Neural cell (in vitro differentiated cells): ENCODE measurements around the gene KIF6. TPM values are rescaled to one million over a fixed set of nuclear protein-coding genes. Genes with fewer than 3 reads are reported as not detected.
A peak's percentile ranks its signal among the peaks of the same experiment; 100 is the strongest.

ENCODE experiments used
- H2AFZ ChIP-seq: fragments of 200-600, 300-800 bp; sonication (generic), shearing (Covaris generic); 2 replicates; pipeline ENCODE4 v1.6.0; 2014; ENCODE audit warnings: low read depth, mild to moderate bottlenecking, antibody characterized with exemption, low read length, moderate library complexity
- H3F3A ChIP-seq: fragments of 200-600 bp; shearing (Covaris generic); 2 replicates; pipeline ENCODE4 v1.6.1; 2016; ENCODE audit warnings: mild to moderate bottlenecking, moderate library complexity, mixed read lengths, antibody characterized with exemption, low read length; ENCODE audit not compliant: insufficient read depth, poor library complexity, severe bottlenecking
- H3K27ac ChIP-seq: fragments of 200-600, 300-800 bp; sonication (generic), shearing (Covaris generic); 2 replicates; pipeline ENCODE4 v1.5.1; 2014; ENCODE audit warnings: mild to moderate bottlenecking, low read length, moderate library complexity
- H3K27me3 ChIP-seq: fragments of 300-800, 200-600 bp; sonication (generic), shearing (Covaris generic); 2 replicates; pipeline ENCODE4 v1.6.0; 2014; ENCODE audit warnings: mild to moderate bottlenecking, low read depth, low read length, moderate library complexity; ENCODE audit not compliant: insufficient read depth
- H3K36me3 ChIP-seq: fragments of 300-800, 200-600 bp; sonication (generic), shearing (Covaris generic); 2 replicates; pipeline ENCODE4 v1.5.1; 2014; ENCODE audit warnings: mild to moderate bottlenecking, antibody characterized with exemption, low read length, moderate library complexity; ENCODE audit not compliant: insufficient read depth
- H3K4me2 ChIP-seq: fragments of 300-800, 200-600 bp; sonication (generic), shearing (Covaris generic); 2 replicates; pipeline ENCODE4 v1.6.0; 2014; ENCODE audit warnings: mild to moderate bottlenecking, low read length
- H3K4me3 ChIP-seq: fragments of 300-800, 200-600 bp; sonication (generic), shearing (Covaris generic); 2 replicates; pipeline ENCODE4 v1.5.1; 2014; ENCODE audit warnings: mild to moderate bottlenecking, low read length, moderate library complexity
- H3K79me2 ChIP-seq: fragments of 200-600 bp; shearing (Covaris generic); replicated peaks from 2 replicates; pipeline ENCODE4 v1.6.0; 2014; ENCODE audit warnings: mild to moderate bottlenecking, low read length, moderate library complexity; ENCODE audit not compliant: insufficient read depth
- H3K9ac ChIP-seq: fragments of 300-800, 200-600 bp; sonication (generic), shearing (Covaris generic); 2 replicates; pipeline ENCODE4 v1.6.1; 2016; ENCODE audit warnings: mild to moderate bottlenecking, low read length, mixed read lengths
- H3K9me2 ChIP-seq: fragments of 200-600 bp; shearing (Covaris generic); 2 replicates; pipeline ENCODE4 v1.6.1; 2016; ENCODE audit warnings: mild to moderate bottlenecking, low read length, mixed read lengths; ENCODE audit not compliant: insufficient read depth
- H3K9me3 ChIP-seq: fragments of 200-600, 300-800 bp; sonication (generic), shearing (Covaris generic); 2 replicates; pipeline ENCODE4 v1.6.1; 2016; ENCODE audit warnings: mild to moderate bottlenecking, mixed run types, low read length, moderate library complexity, mixed read lengths
- H4K20me1 ChIP-seq: fragments of 200-600 bp; shearing (Covaris generic); 2 replicates; pipeline ENCODE4 v1.6.1; 2016; ENCODE audit warnings: mild to moderate bottlenecking, mixed run types; ENCODE audit not compliant: insufficient read depth
- CTCF ChIP-seq: fragments of 450-650 bp; IDR thresholded peaks from 2 replicates; pipeline ENCODE4 v1.5.1; 2014; ENCODE audit warnings: antibody characterized with exemption, mild to moderate bottlenecking, moderate library complexity; ENCODE audit not compliant: poor library complexity, severe bottlenecking
- EP300 ChIP-seq: fragments of 450-650 bp; conservative IDR thresholded peaks from 2 replicates; pipeline ENCODE4 v1.6.1; 2014; ENCODE audit warnings: antibody characterized with exemption, mild to moderate bottlenecking, moderate library complexity; ENCODE audit not compliant: poor library complexity, severe bottlenecking
- EZH2 ChIP-seq: fragments of 200-600, 300-800 bp; shearing (Covaris generic), sonication (generic); IDR thresholded peaks from 2 replicates; pipeline ENCODE4 v1.6.1; 2014; ENCODE audit warnings: antibody characterized with exemption, low read length, borderline replicate concordance, mild to moderate bottlenecking; ENCODE audit not compliant: insufficient read depth, poor library complexity, severe bottlenecking
- MXI1 ChIP-seq: fragments of 450-650 bp; conservative IDR thresholded peaks from 2 replicates; pipeline ENCODE4 v1.6.1; 2014; ENCODE audit warnings: antibody characterized with exemption, mild to moderate bottlenecking; ENCODE audit not compliant: poor library complexity, severe bottlenecking
- POLR2AphosphoS5 ChIP-seq: IDR thresholded peaks from 2 replicates; pipeline ENCODE4 v1.6.1; 2012
- RAD21 ChIP-seq: fragments of 450-650 bp; conservative IDR thresholded peaks from 2 replicates; pipeline ENCODE4 v1.6.1; 2014; ENCODE audit warnings: antibody characterized with exemption, mild to moderate bottlenecking, moderate library complexity
- REST ChIP-seq: IDR thresholded peaks from 2 replicates; pipeline ENCODE4 v1.6.1; 2012; ENCODE audit warnings: borderline replicate concordance
- SMC3 ChIP-seq: fragments of 450-650 bp; conservative IDR thresholded peaks from 2 replicates; pipeline ENCODE4 v1.6.1; 2014; ENCODE audit warnings: antibody characterized with exemption, mild to moderate bottlenecking, moderate library complexity; ENCODE audit not compliant: poor library complexity
- TAF1 ChIP-seq: IDR thresholded peaks from 2 replicates; pipeline ENCODE4 v1.6.1; 2012; ENCODE audit warnings: low read depth
- polyA plus RNA-seq: library from polyadenylated mRNA; depleted of rRNA; stranded (reverse); fragments of >200 nt; gene quantifications from 2 replicates; pipeline ENCODE4 v1.2.3, GENCODE V29; 2014

KIF6 gene
- polyA plus RNA-seq, 1 donor from 2014 or later = 2.1 TPM

GRCh38 chr6:39441301-39441700, 283.9 kb downstream of the KIF6 start:
- Histone ChIP-seq H3K27me3 (no peaks in the 10 kb centered on the region), H3K27ac (peak overlapping the region; percentile 35), H3K4me3 (no peak overlapping the region), H4K20me1 (no peaks in the 10 kb centered on the region), H3K9me3 (no peaks in the 10 kb centered on the region), H3K79me2 (no peaks in the 10 kb centered on the region), H3K9ac (no peak overlapping the region), H2AFZ (no peak overlapping the region), H3K9me2 (no peaks in the 10 kb centered on the region), H3K4me2 (no peak overlapping the region), H3F3A (no peaks in the 10 kb centered on the region), H3K36me3 (no peaks in the 10 kb centered on the region)
- TF ChIP-seq POLR2AphosphoS5 (no peak), TAF1 (no peak), RAD21 (no peak), SMC3 (no peak), EZH2 (no peak), REST (no peak), CTCF (no peak), EP300 (no peak), MXI1 (no peak)

- Histone ChIP-seq H3K4me2 (no peak overlapping the region), H3K36me3 (no peaks in the 10 kb centered on the region), H2AFZ (no peak overlapping the region), H3K9ac (no peak overlapping the region), H3K27ac (no peak overlapping the region), H3K4me3 (no peak overlapping the region), H3K27me3 (no peaks in the 10 kb centered on the region), H3K9me3 (no peaks in the 10 kb centered on the region), H3F3A (no peaks in the 10 kb centered on the region), H3K9me2 (no peaks in the 10 kb centered on the region), H4K20me1 (no peaks in the 10 kb centered on the region), H3K79me2 (no peaks in the 10 kb centered on the region)
- TF ChIP-seq POLR2AphosphoS5 (no peak), TAF1 (no peak), EP300 (no peak), EZH2 (no peak), REST (no peak), SMC3 (no peak), RAD21 (no peak), CTCF (no peak), MXI1 (no peak)
Observed at GRCh38 chr6:39440039-39440426, 285.2 kb downstream of the KIF6 start.
